ENCODE results near the gene MAP4K5.

DNA sequence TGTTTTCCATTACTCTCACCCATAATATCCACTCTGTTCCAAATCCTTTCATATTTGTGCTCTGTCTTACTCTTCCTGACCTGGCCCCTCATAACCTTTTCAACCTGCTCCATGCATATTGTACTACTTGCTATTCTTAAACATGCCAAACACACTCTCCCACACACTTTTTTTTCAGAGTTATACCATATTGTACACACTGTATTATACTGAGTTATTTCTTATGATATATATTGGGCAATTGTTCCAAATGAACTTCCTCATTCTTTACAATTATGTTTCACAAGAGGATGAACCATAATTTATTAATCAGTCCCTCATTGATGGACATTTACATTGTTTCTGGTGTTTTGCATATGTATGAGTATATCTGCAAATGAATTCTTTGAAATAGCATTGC, 46.1 kb upstream of the MAP4K5 start:
- TF ChIP-seq EZH2phosphoT487 (IDR thresholded peaks at IDR 0.05; ENCODE audit: insufficient read depth, low read depth) (no peak), EZH2 (IDR thresholded peaks at IDR 0.05; ENCODE audit: insufficient read depth, poor library complexity, severe bottlenecking) (no peak)

All from GM23248 (cell line).